CD8-positive, alpha-beta memory T cell (primary cell): ENCODE measurements around the gene AFF4. TPM values are rescaled to one million over a fixed set of nuclear protein-coding genes. Genes with fewer than 3 reads are reported as not detected.
"Not testable (repeated sequence)": the region's sequence is repeated elsewhere in the genome, so short reads cannot be mapped to it uniquely, and the experiment has no call there.

Experiments
- CTCF ChIA-PET: fragments of 350-600 bp; sonication (Branson Sonifier 250); formaldehyde crosslinking; loops from one replicate; lab custom pipeline; 2021; ENCODE audit warnings: antibody characterized with exemption; lab: Charles Lee
- POLR2A ChIA-PET: fragments of 350-600 bp; sonication (Branson Sonifier 250); formaldehyde crosslinking; loops from one replicate; lab custom pipeline; 2021; ENCODE audit warnings: antibody characterized with exemption; lab: Charles Lee
- DNase-seq, 5 donors: peaks; one replicate each; pipeline versions ENCODE4 v3.0.0 to v3.0.0-alpha.2; 2020 to 2022; ENCODE audit warnings: mixed read lengths in 1 of 5
- H3K27ac ChIP-seq: one replicate; pipeline ENCODE4 v1.7.0; 2013; ENCODE audit warnings: low read depth, mild to moderate bottlenecking, low read length, moderate library complexity
- H3K27me3 ChIP-seq: 2 replicates; pipeline ENCODE4 v1.7.0; 2013; ENCODE audit warnings: low read length, mild to moderate bottlenecking; ENCODE audit not compliant: insufficient read depth, poor library complexity, severe bottlenecking
- H3K36me3 ChIP-seq: 2 replicates; pipeline ENCODE4 v1.7.0; 2013; ENCODE audit warnings: mild to moderate bottlenecking, low read length, moderate library complexity; ENCODE audit not compliant: insufficient read depth
- H3K4me1 ChIP-seq: 2 replicates; pipeline ENCODE4 v1.7.0; 2013; ENCODE audit warnings: mild to moderate bottlenecking, low read length, moderate library complexity; ENCODE audit not compliant: insufficient read depth
- H3K4me3 ChIP-seq: 2 replicates; pipeline ENCODE4 v1.7.0; 2013; ENCODE audit warnings: mild to moderate bottlenecking, low read length
- H3K9me3 ChIP-seq: 2 replicates; pipeline ENCODE4 v1.7.0; 2013; ENCODE audit warnings: mild to moderate bottlenecking, low read length
- H3K27ac Mint-ChIP-seq, 8 donors: one replicate each; pipeline ENCODE4 v1.8.0; 2020 to 2021; ENCODE audit warnings: mixed read lengths in 8 of 8, mild to moderate bottlenecking in 6 of 8, inconsistent platforms in 3 of 8, moderate library complexity in 3 of 8
- H3K27me3 Mint-ChIP-seq, 2 donors: one replicate each; pipeline ENCODE4 v1.8.0; 2020 to 2021; ENCODE audit warnings: mixed read lengths in 2 of 2, mild to moderate bottlenecking in 1 of 2, moderate library complexity in 1 of 2
- H3K36me3 Mint-ChIP-seq, 3 donors: one replicate each; pipeline ENCODE4 v1.8.0; 2020 to 2021; ENCODE audit warnings: mixed read lengths in 3 of 3, inconsistent platforms in 1 of 3, mild to moderate bottlenecking in 1 of 3
- H3K4me1 Mint-ChIP-seq, 3 donors: one replicate each; pipeline ENCODE4 v1.8.0; 2020 to 2021; ENCODE audit warnings: mixed read lengths in 3 of 3, inconsistent platforms in 1 of 3, mild to moderate bottlenecking in 1 of 3
- H3K4me3 Mint-ChIP-seq, 7 donors: one replicate each; pipeline ENCODE4 v1.8.0; 2020 to 2021; ENCODE audit warnings: mixed read lengths in 7 of 7, mild to moderate bottlenecking in 6 of 7, moderate library complexity in 4 of 7, inconsistent platforms in 2 of 7
- H3K9me3 Mint-ChIP-seq, 5 donors: one replicate each; pipeline ENCODE4 v1.8.0; 2020 to 2022; ENCODE audit warnings: mixed read lengths in 5 of 5, mild to moderate bottlenecking in 3 of 5, moderate library complexity in 2 of 5, inconsistent platforms in 1 of 5
- polyA plus RNA-seq: library from polyadenylated mRNA; unstranded; fragments of 300-500 nt; fragmentation: Illumina TruSeq; gene quantifications from one replicate; pipeline ENCODE4 v1.2.3, GENCODE V29; 2021
- total RNA-seq, 2 experiments: library from RNA; stranded (reverse); gene quantifications; one replicate each; pipeline ENCODE4 v1.2.3, GENCODE V29; 2021

Gene AFF4
- total and polyA plus RNA-seq, 3 experiments from 2014 or later, result 17.5 to 28.8 (median 26.3) TPM

DNA sequence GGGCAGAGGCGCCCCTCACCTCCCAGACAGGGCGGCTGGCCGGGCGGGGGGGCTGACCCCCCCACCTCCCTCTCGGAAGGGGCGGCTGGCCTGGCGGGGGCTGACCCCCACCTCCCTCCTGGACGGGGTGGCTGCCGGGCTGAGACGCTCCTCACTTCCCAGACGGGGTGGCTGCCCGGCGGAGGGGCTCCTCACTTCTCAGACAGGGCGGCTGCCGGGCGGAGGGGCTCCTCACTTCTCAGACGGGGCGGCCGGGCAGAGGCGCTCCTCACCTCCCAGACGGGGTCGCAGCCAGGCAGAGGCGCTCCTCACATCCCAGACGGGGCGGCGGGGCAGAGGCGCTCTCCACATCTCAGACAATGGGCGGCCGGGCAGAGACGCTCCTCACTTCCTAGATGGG, 19.5 kb upstream of the AFF4 start:
- H3K4me1 Mint-ChIP-seq, DNase-seq, H3K9me3 ChIP-seq: not testable (repeated sequence)

GRCh38 chr5:132981288-132981687, 17.9 kb upstream of the AFF4 start:
- ChIA-PET POLR2A (no interaction called here), CTCF (no interaction called here)
- H3K4me3 Mint-ChIP-seq, result no peak overlapping the region
- H3K27ac Mint-ChIP-seq, result no peak overlapping the region
- H3K9me3 ChIP-seq, result no peaks in the 10 kb centered on the region
- peaks cover 4 to 13% (median 7%) of the 10 kb centered on the region in 5 donors for H3K9me3 Mint-ChIP-seq
- no peaks in the 10 kb centered on the region for H3K36me3 ChIP-seq
- H3K27me3 Mint-ChIP-seq, result peaks cover 0 to 2% of the 10 kb centered on the region in 2 donors
- H3K4me3 ChIP-seq, result no peak overlapping the region
- H3K27me3 ChIP-seq, result no peaks in the 10 kb centered on the region
- DNase-seq, result no peak
- H3K4me1 ChIP-seq, result no peaks in the 10 kb centered on the region
- H3K36me3 Mint-ChIP-seq, result peaks cover 0 to 10% (median 3%) of the 10 kb centered on the region in 3 donors
- no peaks in the 10 kb centered on the region for H3K4me1 Mint-ChIP-seq
- H3K27ac ChIP-seq, result no peak overlapping the region

More for the DNA sequence above, 19.5 kb upstream of the AFF4 start:
- POLR2A ChIA-PET, H3K4me3 ChIP-seq, H3K4me1 ChIP-seq, CTCF ChIA-PET, H3K27me3 Mint-ChIP-seq, H3K36me3 Mint-ChIP-seq, H3K27me3 ChIP-seq, H3K4me3 Mint-ChIP-seq, H3K9me3 Mint-ChIP-seq, H3K27ac ChIP-seq, H3K36me3 ChIP-seq, H3K27ac Mint-ChIP-seq: not testable (repeated sequence)

- H3K27ac Mint-ChIP-seq, result no peak overlapping the region
- Histone ChIP-seq H3K36me3 (no peaks in the 10 kb centered on the region), H3K27me3 (no peaks in the 10 kb centered on the region), H3K4me1 (no peaks in the 10 kb centered on the region), H3K27ac (no peak overlapping the region), H3K9me3 (no peaks in the 10 kb centered on the region), H3K4me3 (no peak overlapping the region)
- POLR2A ChIA-PET, result no interaction called here
- H3K4me1 Mint-ChIP-seq, result no peaks in the 10 kb centered on the region
- CTCF ChIA-PET, result interaction anchor here (0.7 kb wide), 1 partner anchor 1037 kb away, joined by 3 read pairs; no protein-coding TSS in a partner anchor
- no peak overlapping the region for H3K4me3 Mint-ChIP-seq
- no peak for DNase-seq
- peaks cover 4 to 14% (median 7%) of the 10 kb centered on the region in 5 donors for H3K9me3 Mint-ChIP-seq
- peaks cover 0 to 10% (median 3%) of the 10 kb centered on the region in 3 donors for H3K36me3 Mint-ChIP-seq
- H3K27me3 Mint-ChIP-seq, result peaks cover 0 to 2% of the 10 kb centered on the region in 2 donors
Observed at GRCh38 chr5:132979976-132980375, 16.5 kb upstream of the AFF4 start.

GRCh38 chr5:132979367-132979940, 16.0 kb upstream of the AFF4 start:
- Mint-ChIP-seq H3K4me3 (no peak overlapping the region), H3K36me3 (peaks cover 0 to 10% (median 3%) of the 10 kb centered on the region in 3 donors), H3K4me1 (no peaks in the 10 kb centered on the region), H3K27me3 (peaks cover 0 to 2% of the 10 kb centered on the region in 2 donors), H3K27ac (no peak overlapping the region), H3K9me3 (peaks cover 4 to 14% (median 7%) of the 10 kb centered on the region in 5 donors)
- no peaks in the 10 kb centered on the region for H3K27me3 ChIP-seq
- H3K9me3 ChIP-seq, result no peaks in the 10 kb centered on the region
- H3K27ac ChIP-seq, result no peak overlapping the region
- H3K36me3 ChIP-seq, result no peaks in the 10 kb centered on the region
- POLR2A ChIA-PET, result no interaction called here
- DNase-seq, result no peak
- no peaks in the 10 kb centered on the region for H3K4me1 ChIP-seq
- no peak overlapping the region for H3K4me3 ChIP-seq
- CTCF ChIA-PET, result no interaction called here

- Mint-ChIP-seq H3K9me3 (peaks cover 4 to 14% (median 7%) of the 10 kb centered on the region in 5 donors), H3K27me3 (peaks cover 0 to 2% of the 10 kb centered on the region in 2 donors), H3K27ac (no peak overlapping the region), H3K36me3 (peaks cover 0 to 10% (median 3%) of the 10 kb centered on the region in 3 donors), H3K4me3 (no peak overlapping the region), H3K4me1 (no peaks in the 10 kb centered on the region)
- Histone ChIP-seq H3K9me3 (no peaks in the 10 kb centered on the region), H3K27me3 (no peaks in the 10 kb centered on the region), H3K4me3 (no peak overlapping the region), H3K27ac (no peak overlapping the region), H3K36me3 (no peaks in the 10 kb centered on the region), H3K4me1 (no peaks in the 10 kb centered on the region)
- DNase-seq, result no peak
- POLR2A ChIA-PET, result no interaction called here
- CTCF ChIA-PET, result no interaction called here
Observed at GRCh38 chr5:132976852-132977251, 13.4 kb upstream of the AFF4 start.

DNA sequence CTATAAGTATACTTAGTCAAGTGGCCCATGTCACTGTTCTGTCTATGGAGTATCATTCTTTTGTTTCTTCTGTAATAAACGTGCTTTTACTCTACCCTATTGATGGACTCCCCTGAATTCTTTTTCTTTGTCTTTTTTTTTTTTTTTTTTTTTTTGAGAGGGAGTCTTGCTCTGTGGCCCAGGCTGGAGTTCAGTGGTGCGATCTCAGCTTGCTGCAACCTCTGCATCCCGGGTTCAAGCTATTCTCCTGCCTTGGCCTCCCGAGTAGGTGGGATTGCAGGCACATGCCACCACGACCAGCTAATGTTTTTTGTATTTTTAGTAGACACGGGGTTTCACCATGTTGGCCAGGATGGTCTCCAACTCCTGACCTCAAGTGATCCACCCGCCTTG, 9.0 kb upstream of the AFF4 start:
- DNase-seq, H3K9me3 ChIP-seq, H3K4me1 ChIP-seq, H3K4me1 Mint-ChIP-seq, CTCF ChIA-PET, H3K36me3 ChIP-seq, H3K4me3 ChIP-seq, POLR2A ChIA-PET, H3K27me3 ChIP-seq, H3K27ac Mint-ChIP-seq, H3K27me3 Mint-ChIP-seq, H3K36me3 Mint-ChIP-seq, H3K4me3 Mint-ChIP-seq: not testable (repeated sequence)
- H3K27ac ChIP-seq, result peak overlapping the region; percentile 24
- peaks cover 4 to 11% (median 7%) of the 10 kb centered on the region in 5 donors for H3K9me3 Mint-ChIP-seq

GRCh38 chr5:132971483-132972435, 8.3 kb upstream of the AFF4 start:
- CTCF ChIA-PET, result no interaction called here
- H3K27me3 Mint-ChIP-seq, result peaks cover 0 to 2% of the 10 kb centered on the region in 2 donors
- Histone ChIP-seq H3K27ac (peak overlapping the region; percentile 24), H3K27me3 (no peaks in the 10 kb centered on the region), H3K36me3 (no peaks in the 10 kb centered on the region), H3K4me1 (no peaks in the 10 kb centered on the region), H3K4me3 (no peak overlapping the region), H3K9me3 (no peaks in the 10 kb centered on the region)
- H3K27ac Mint-ChIP-seq, result no peak overlapping the region
- POLR2A ChIA-PET, result no interaction called here
- peaks cover 0 to under 1% (median under 1%) of the 10 kb centered on the region in 3 donors for H3K36me3 Mint-ChIP-seq
- H3K4me3 Mint-ChIP-seq, result no peak overlapping the region
- no peak for DNase-seq
- no peaks in the 10 kb centered on the region for H3K4me1 Mint-ChIP-seq
- peaks cover under 1 to 7% (median 3%) of the 10 kb centered on the region in 5 donors for H3K9me3 Mint-ChIP-seq

DNA sequence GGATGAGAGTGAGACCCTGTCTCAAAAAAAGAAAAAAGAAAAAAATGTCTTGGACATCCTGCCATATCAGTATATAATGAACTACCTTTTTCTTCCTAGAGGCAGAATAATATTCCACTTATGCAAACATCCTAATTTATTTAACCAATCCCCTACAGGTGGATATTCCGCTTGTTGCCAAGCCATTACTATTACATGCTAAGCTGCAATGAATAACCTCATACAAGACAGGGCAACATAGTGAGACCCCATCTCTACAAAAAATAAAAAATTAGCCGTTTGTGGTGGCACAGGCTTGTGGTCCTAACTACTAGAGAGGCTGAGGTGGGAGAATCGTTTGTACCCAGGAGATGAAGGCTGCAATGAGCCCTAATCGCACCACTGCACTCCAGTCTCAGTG, 1.7 kb upstream of the AFF4 start:
- no peaks in the 10 kb centered on the region for H3K9me3 Mint-ChIP-seq
- peaks cover 23 to 34% (median 33%) of the 10 kb centered on the region in 3 donors for H3K4me1 Mint-ChIP-seq
- H3K27me3 Mint-ChIP-seq, result no peaks in the 10 kb centered on the region
- H3K27me3 ChIP-seq, result no peaks in the 10 kb centered on the region
- H3K4me1 ChIP-seq, result peaks cover 27% of the 10 kb centered on the region
- H3K36me3 Mint-ChIP-seq, result peaks cover 0 to 11% (median 0%) of the 10 kb centered on the region in 3 donors
- POLR2A ChIA-PET, result no interaction called here
- no peaks in the 10 kb centered on the region for H3K36me3 ChIP-seq
- no peak for DNase-seq
- no peak overlapping the region for H3K4me3 ChIP-seq
- no peak overlapping the region for H3K27ac ChIP-seq
- H3K9me3 ChIP-seq, result no peaks in the 10 kb centered on the region
- H3K4me3 Mint-ChIP-seq, result peak overlapping the region in 3 of 7 donors; percentile 13 to 93 (median 65)
- H3K27ac Mint-ChIP-seq, result peak overlapping the region in 3 of 8 donors; percentile 82 to 97 (median 95)
- CTCF ChIA-PET, result no interaction called here
